ENCODE measurements around the gene CELF2.

Gene CELF2

DNA sequence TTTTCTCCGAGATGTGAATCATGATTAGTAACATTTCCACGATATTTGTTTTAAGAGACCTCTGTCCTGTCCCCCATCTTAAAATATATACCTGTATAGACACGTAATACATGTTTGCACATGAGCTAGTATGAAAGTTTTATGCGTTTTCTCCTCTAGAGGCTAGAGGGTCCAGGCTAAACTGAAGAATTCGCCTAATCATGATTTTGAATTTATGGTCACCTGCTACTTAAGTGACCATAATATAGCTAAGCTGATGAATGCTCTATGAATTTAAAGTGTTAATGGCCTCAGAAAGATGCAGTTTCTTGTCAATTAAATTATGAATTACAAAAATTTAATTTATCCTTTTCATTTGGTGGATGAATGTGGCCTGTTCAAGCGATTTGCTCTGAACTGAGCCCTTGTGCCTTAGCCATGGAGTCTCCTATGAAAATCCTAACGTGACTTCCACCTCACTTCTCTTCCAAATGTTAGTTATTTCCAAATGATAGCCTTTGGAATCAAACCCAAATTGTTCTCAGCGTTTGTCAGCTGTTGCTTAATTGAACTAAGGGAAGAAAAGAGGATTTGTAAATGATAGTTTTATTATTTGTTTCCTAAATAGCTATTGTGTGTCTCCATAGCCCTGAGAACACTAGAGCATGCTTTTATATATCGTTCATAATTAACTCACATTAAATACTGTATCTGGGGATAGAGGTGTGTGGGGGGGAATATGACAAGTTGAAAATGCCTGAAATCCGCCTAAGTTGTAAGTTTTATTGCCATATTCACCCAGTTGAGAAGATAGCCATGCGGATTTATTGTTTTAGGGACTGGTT lies 2.3 kb downstream of the CELF2 start:
- Histone ChIP-seq H3K36me3 (no peaks in the 10 kb centered on the region), H3K27me3 (no peaks in the 10 kb centered on the region), H3K4me3 (peak overlapping the region; percentile 91 to 99), H3K4me1 (peaks cover 0 to 23% (median 16%) of the 10 kb centered on the region in 4 donors), H3K9me3 (no peaks in the 10 kb centered on the region), H3K27ac (no peak overlapping the region)
- DNase-seq = no peak
- intact Hi-C loops (cut with DNase I; ENCODE audit: low total_unique reads) = loop anchor here (10.0 kb wide), 1 partner anchor 215 kb away; no protein-coding TSS in a partner anchor
- TF ChIP-seq, protein P1, sequence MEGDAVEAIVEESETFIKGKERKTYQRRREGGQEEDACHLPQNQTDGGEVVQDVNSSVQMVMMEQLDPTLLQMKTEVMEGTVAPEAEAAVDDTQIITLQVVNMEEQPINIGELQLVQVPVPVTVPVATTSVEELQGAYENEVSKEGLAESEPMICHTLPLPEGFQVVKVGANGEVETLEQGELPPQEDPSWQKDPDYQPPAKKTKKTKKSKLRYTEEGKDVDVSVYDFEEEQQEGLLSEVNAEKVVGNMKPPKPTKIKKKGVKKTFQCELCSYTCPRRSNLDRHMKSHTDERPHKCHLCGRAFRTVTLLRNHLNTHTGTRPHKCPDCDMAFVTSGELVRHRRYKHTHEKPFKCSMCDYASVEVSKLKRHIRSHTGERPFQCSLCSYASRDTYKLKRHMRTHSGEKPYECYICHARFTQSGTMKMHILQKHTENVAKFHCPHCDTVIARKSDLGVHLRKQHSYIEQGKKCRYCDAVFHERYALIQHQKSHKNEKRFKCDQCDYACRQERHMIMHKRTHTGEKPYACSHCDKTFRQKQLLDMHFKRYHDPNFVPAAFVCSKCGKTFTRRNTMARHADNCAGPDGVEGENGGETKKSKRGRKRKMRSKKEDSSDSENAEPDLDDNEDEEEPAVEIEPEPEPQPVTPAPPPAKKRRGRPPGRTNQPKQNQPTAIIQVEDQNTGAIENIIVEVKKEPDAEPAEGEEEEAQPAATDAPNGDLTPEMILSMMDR (IDR thresholded peaks at IDR 0.05) = no peak

DNA sequence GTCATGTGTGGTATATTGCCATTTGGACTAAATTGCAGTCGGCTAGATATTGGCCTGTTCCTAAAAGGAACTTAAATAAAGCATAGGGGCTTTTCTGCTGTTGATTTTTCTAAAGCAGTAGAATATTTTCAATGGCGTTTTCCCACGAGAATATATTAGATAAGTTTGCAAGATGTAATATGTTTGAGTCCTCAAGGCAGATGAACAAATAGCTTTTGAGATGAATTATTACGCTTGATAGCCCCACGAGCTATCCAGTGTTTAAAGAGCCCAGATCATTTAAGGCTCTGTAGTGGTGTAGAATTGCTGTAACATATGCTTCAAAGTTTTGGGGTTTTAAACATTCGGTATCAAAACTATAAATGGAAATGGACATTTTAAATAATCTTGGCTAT lies 2.9 kb downstream of the CELF2 start:
- Histone ChIP-seq H3K9me3 (no peaks in the 10 kb centered on the region), H3K27ac (no peak overlapping the region), H3K27me3 (no peaks in the 10 kb centered on the region), H3K36me3 (no peaks in the 10 kb centered on the region), H3K4me3 (no peak overlapping the region), H3K4me1 (peaks cover 0 to 23% (median 16%) of the 10 kb centered on the region in 4 donors)
- DNase-seq = no peak
- TF ChIP-seq, protein P1 (IDR thresholded peaks at IDR 0.05) = no peak
- intact Hi-C loops (cut with DNase I; ENCODE audit: low total_unique reads) = no loop called here

DNA sequence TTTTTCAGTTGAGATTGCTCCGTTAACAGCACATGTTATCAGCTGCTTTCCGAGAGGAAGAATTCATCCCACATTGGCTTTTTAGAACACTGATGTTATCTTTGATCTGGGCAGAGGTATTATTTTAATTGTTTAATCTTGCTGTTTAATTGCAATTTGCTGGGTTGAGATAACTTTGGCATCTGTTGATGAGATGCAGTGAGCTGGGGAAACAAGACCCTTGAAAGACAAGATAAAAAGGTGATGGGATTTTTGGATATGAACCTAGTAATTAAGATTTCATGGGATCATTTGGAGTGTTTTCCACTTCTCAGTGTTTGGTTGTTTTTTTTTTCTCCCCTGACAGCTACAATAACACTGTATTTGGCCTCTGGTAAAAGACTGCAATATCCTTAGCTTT lies 4.5 kb downstream of the CELF2 start:
- Histone ChIP-seq H3K27ac (no peak overlapping the region), H3K9me3 (no peaks in the 10 kb centered on the region), H3K4me1 (peaks cover 0 to 23% (median 14%) of the 10 kb centered on the region in 4 donors), H3K27me3 (no peaks in the 10 kb centered on the region), H3K36me3 (no peaks in the 10 kb centered on the region), H3K4me3 (no peak overlapping the region)
- TF ChIP-seq, protein P1 (IDR thresholded peaks at IDR 0.05) = no peak
- intact Hi-C loops (cut with DNase I; ENCODE audit: low total_unique reads) = loop anchor here (2.0 kb wide), 1 partner anchor 73 kb away; no protein-coding TSS in a partner anchor
- no peak for DNase-seq

DNA sequence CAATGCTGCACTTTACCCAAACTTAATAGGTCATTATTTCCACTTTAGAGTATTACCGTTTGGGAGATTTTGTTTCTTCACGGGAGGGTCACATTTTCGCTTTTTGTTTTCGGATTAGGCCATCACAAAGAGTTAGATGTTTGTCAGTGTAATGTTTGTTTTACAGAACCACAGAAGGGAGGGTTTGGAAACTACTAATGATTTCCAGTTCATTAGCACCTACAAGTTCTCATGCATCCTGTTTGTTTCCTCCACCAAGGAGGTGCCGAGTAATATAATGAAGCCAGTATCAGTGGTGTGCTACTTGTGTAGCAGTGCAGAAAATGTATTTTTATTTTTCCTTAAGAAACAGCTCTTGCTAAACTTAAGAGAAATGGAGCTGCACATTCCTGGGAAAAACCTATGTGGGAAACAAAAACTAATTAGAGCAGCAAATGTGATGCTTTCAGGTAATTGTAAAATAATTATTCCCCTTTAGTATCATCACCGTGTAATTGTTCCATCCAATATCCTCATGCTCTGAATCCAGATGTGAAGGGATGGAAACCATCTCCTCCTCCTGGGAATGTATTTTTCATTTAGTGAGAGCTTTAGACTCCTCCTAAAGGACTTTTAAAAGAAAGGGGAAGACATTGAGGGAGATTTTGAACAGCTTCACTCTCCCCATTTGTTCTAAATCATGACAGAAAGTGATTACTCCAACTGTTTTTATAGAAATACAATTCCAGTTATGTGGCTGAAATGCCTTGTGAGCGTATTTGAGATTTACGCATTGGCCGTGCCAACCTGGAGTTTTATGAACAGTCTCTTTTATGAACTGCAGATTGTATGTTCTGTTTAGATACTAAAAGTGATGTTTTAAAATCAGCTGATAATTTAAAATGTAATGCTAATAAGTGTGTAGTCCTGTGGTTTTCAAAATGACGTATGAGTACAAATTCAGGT lies 5.6 kb downstream of the CELF2 start:
- no peak overlapping the region for H3K27ac ChIP-seq
- no peak for DNase-seq
- peaks cover 0 to 23% (median 11%) of the 10 kb centered on the region in 4 donors for H3K4me1 ChIP-seq
- no peaks in the 10 kb centered on the region for H3K27me3 ChIP-seq
- TF ChIP-seq, protein P1 (IDR thresholded peaks at IDR 0.05) = no peak
- intact Hi-C loops (cut with DNase I; ENCODE audit: low total_unique reads) = loop anchor here (2.0 kb wide), 1 partner anchor 72 kb away; no protein-coding TSS in a partner anchor
- H3K36me3 ChIP-seq = no peaks in the 10 kb centered on the region
- H3K9me3 ChIP-seq = no peaks in the 10 kb centered on the region
- no peak overlapping the region for H3K4me3 ChIP-seq

DNA sequence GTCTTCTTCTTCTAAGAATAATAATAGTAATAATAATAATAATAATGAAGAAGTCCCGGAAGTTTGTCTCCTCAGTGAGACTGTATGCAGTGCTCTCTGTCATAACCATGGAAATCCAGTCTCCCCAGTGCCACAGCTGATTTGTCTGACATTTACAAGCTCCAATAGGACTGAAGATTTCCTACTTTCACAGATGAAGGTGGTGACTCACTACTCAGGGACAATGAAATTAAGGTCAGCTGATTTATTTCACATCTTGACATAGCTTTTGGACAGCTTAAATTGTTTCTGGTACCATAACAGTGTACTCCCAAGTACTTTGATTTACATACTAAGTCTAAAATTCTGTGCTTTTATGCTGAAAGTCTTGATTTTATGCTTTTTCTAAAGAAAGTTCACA lies 6.9 kb downstream of the CELF2 start:
- H3K4me1 ChIP-seq = peaks cover 0 to 21% (median 5%) of the 10 kb centered on the region in 4 donors
- H3K36me3 ChIP-seq = no peaks in the 10 kb centered on the region
- no peak overlapping the region for H3K4me3 ChIP-seq
- TF ChIP-seq, protein P1 (IDR thresholded peaks at IDR 0.05) = no peak
- intact Hi-C loops (cut with DNase I; ENCODE audit: low total_unique reads) = no loop called here
- H3K27ac ChIP-seq = no peak overlapping the region
- no peaks in the 10 kb centered on the region for H3K9me3 ChIP-seq
- DNase-seq = no peak
- H3K27me3 ChIP-seq = no peaks in the 10 kb centered on the region
